H1 (cell line): ENCODE data around the gene IL24. TPM values are rescaled to one million over a fixed set of nuclear protein-coding genes. Genes with fewer than 3 reads are reported as not detected.

Source experiments
- ATF3 ChIP-seq: IDR thresholded peaks from 2 replicates; pipeline ENCODE4 v1.6.1; 2011; ENCODE audit warnings: low read depth, mild to moderate bottlenecking, low read length; ENCODE audit not compliant: insufficient read depth
- CEBPB ChIP-seq: IDR thresholded peaks from 2 replicates; pipeline ENCODE4 v1.6.1; 2012; ENCODE audit warnings: low read depth, low read length
- CHD7 ChIP-seq: fragments of 300-600 bp; sonication (generic); IDR thresholded peaks from 2 replicates; pipeline ENCODE4 v1.7.1; 2012; ENCODE audit warnings: low read length, moderate library complexity, mild to moderate bottlenecking, inconsistent platforms; ENCODE audit not compliant: insufficient replicate concordance
- EGR1 ChIP-seq: IDR thresholded peaks from 2 replicates; pipeline ENCODE4 v1.6.1; 2011; ENCODE audit warnings: low read depth, low read length, borderline replicate concordance
- HDAC6 ChIP-seq: IDR thresholded peaks from one replicate; pipeline ENCODE4 v1.7.1; 2012; ENCODE audit warnings: low read depth, mild to moderate bottlenecking, inconsistent platforms, low read length, moderate library complexity
- SIX5 ChIP-seq: IDR thresholded peaks from 2 replicates; pipeline ENCODE4 v1.6.1; 2011; ENCODE audit warnings: mild to moderate bottlenecking, low read depth, low read length
- ZNF274 ChIP-seq: IDR thresholded peaks from 2 replicates; pipeline ENCODE4 v1.7.0; 2012; ENCODE audit warnings: low read length, borderline replicate concordance; ENCODE audit errors: extremely low read depth
- polyA plus RNA-seq, 7 experiments: library from polyadenylated mRNA; depleted of rRNA in 3 of 7; stranded (reverse) in 5 of 7; unstranded in 2 of 7; fragments of >200 nt in 5 of 7; fragments of 200-250 nt in 2 of 7; gene quantifications; 1 replicate in 5 of 7; 2 replicates in 1 of 7; 4 replicates in 1 of 7; pipeline versions ENCODE4 v1.2.1 to v1.2.3, GENCODE V29; 2011 to 2013; ENCODE audit warnings: missing spikeins in 2 of 7, mixed read lengths in 2 of 7
- total RNA-seq: library from RNA; stranded (reverse); fragmentation: NEBNext Ultra II Directional; extraction: Animal tissue kit (Norgen Biotek cat#: 25700); gene quantifications from 2 replicates; pipeline ENCODE4 v1.2.1, GENCODE V29; 2021

Gene IL24
- total and polyA plus RNA-seq, 2 of the 8 experiments (the other 6 are each of a cell fraction or from before 2014, with no cell fraction given) = not detected

- TF ChIP-seq CHD7 (no peak), CEBPB (no peak), EGR1 (no peak), ZNF274 (no peak), ATF3 (no peak), HDAC6 (no peak), SIX5 (no peak)
Observed at GRCh38 chr1:206850401-206850800, 46.8 kb upstream of the IL24 start (continued).
